Left ventricle myocardium inferior (tissue), 1 donor: ENCODE data around the gene BCAS3. TPM values are rescaled to one million over a fixed set of nuclear protein-coding genes. Genes with fewer than 3 reads are reported as not detected.
A peak's percentile ranks its signal among the peaks of the same experiment; 100 is the strongest.
"Not testable (repeated sequence)": the region's sequence is repeated elsewhere in the genome, so short reads cannot be mapped to it uniquely, and the experiment has no call there.

Experiments
- DNase-seq: peaks from one replicate; pipeline ENCODE4 v3.0.0-alpha.2; 2020
- H3K27ac ChIP-seq: fragments of 200-600 bp; replicated peaks from 2 replicates; pipeline ENCODE4 v1.8.0; 2021
- H3K27me3 ChIP-seq: fragments of 200-600 bp; 2 replicates; pipeline ENCODE4 v1.8.0; 2021; ENCODE audit warnings: low read depth
- H3K36me3 ChIP-seq: fragments of 200-600 bp; 2 replicates; pipeline ENCODE4 v1.8.0; 2021
- H3K4me1 ChIP-seq: fragments of 200-600 bp; 2 replicates; pipeline ENCODE4 v1.8.0; 2021
- H3K4me3 ChIP-seq: fragments of 200-600 bp; 2 replicates; pipeline ENCODE4 v1.8.0; 2021; ENCODE audit warnings: mild to moderate bottlenecking, moderate library complexity
- H3K9me3 ChIP-seq: fragments of 200-600 bp; replicated peaks from 2 replicates; pipeline ENCODE4 v1.8.0; 2021
- intact Hi-C: fragments of 100-400 bp; cut with micrococcal nuclease; formaldehyde crosslinking; loops from one replicate; pipeline ENCODE4 v1.11.0; 2022
- total RNA-seq: library from RNA; stranded (reverse); fragmentation: NEBNext Ultra II Directional; extraction: Animal tissue kit (Norgen Biotek cat#: 25700); gene quantifications from one replicate; pipeline ENCODE4 v1.2.1, GENCODE V29; 2021
- TF ChIP-seq, protein P1 (sequence below): fragments of 200-600 bp; IDR thresholded peaks from 2 replicates; pipeline ENCODE4 v1.8.0; 2021; ENCODE audit warnings: antibody characterized with exemption, mild to moderate bottlenecking, borderline replicate concordance
- donor health status: DM: no; HTN: yes; CAD: no; lungs with severe emphysema.

Gene BCAS3
- total RNA-seq, 1 donor from 2014 or later: 16.5 TPM

DNA sequence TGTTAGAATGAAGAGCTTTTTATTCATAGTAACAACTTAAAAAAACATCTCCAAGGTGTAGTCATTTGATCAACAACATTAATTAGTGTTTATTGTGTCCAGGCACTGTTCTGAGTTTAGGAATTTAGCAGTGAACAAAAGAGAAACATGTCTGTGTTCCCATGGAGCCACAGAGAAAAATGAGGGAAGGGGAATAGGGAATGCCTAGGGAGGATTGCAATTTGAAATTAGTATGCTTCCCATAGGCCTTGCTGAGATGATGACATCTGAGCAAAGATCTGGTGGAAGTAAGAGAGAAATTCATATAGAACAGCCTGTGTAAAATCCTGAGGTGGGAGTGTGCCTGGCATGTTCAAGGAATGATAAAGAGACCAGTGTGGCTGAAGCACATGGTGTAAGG, 318.0 kb downstream of the BCAS3 start:
- Histone ChIP-seq H3K36me3 (peaks cover 1% of the 10 kb centered on the region), H3K9me3 (peaks cover 4% of the 10 kb centered on the region), H3K27me3 (no peaks in the 10 kb centered on the region), H3K4me1 (no peaks in the 10 kb centered on the region), H3K4me3 (no peak overlapping the region), H3K27ac (no peak overlapping the region)
- DNase-seq: no peak
- intact Hi-C loops: no loop called here
- TF ChIP-seq, protein P1, sequence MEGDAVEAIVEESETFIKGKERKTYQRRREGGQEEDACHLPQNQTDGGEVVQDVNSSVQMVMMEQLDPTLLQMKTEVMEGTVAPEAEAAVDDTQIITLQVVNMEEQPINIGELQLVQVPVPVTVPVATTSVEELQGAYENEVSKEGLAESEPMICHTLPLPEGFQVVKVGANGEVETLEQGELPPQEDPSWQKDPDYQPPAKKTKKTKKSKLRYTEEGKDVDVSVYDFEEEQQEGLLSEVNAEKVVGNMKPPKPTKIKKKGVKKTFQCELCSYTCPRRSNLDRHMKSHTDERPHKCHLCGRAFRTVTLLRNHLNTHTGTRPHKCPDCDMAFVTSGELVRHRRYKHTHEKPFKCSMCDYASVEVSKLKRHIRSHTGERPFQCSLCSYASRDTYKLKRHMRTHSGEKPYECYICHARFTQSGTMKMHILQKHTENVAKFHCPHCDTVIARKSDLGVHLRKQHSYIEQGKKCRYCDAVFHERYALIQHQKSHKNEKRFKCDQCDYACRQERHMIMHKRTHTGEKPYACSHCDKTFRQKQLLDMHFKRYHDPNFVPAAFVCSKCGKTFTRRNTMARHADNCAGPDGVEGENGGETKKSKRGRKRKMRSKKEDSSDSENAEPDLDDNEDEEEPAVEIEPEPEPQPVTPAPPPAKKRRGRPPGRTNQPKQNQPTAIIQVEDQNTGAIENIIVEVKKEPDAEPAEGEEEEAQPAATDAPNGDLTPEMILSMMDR: no peak

GRCh38 chr17:61000911-61001310, 323.3 kb downstream of the BCAS3 start:
- peaks cover 8% of the 10 kb centered on the region for H3K4me1 ChIP-seq
- DNase-seq: no peak
- TF ChIP-seq, protein P1: peak; percentile 41
- H3K9me3 ChIP-seq: peaks cover 4% of the 10 kb centered on the region
- H3K27me3 ChIP-seq: no peaks in the 10 kb centered on the region
- no peak overlapping the region for H3K4me3 ChIP-seq
- H3K27ac ChIP-seq: peak overlapping the region; percentile 57
- intact Hi-C loops: loop anchor here (10.0 kb wide), 1 partner anchor 404 kb away; no protein-coding TSS in a partner anchor
- no peaks in the 10 kb centered on the region for H3K36me3 ChIP-seq

DNA sequence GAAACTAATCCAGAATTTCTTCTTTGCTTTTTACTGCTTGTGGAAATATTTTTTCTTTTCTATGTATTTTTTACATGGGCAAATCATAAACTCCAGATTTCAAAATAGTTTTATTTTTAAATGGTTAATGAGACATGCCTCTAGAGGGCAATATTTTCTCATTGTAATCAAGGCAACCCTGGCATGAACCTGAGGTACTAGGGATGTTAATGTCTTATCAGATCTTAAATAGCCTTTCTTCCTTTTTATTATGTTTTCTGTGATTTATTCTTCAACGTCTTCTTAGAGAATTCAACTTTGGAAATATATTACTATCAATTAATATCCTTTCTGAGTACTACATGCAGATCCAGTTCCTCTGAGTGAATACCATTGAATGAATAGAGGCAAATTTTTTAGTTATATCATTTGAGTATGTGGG, 324.7 kb downstream of the BCAS3 start:
- H3K36me3 ChIP-seq: no peaks in the 10 kb centered on the region
- no peak overlapping the region for H3K4me3 ChIP-seq
- H3K9me3 ChIP-seq: peaks cover 4% of the 10 kb centered on the region
- TF ChIP-seq, protein P1: peak; percentile 69
- peaks cover 10% of the 10 kb centered on the region for H3K4me1 ChIP-seq
- no peaks in the 10 kb centered on the region for H3K27me3 ChIP-seq
- peak overlapping the region; percentile 39 for H3K27ac ChIP-seq
- no peak for DNase-seq
- intact Hi-C loops: loop anchor here (10.0 kb wide), 1 partner anchor 402 kb away; no protein-coding TSS in a partner anchor

GRCh38 chr17:61005358-61005757, 327.7 kb downstream of the BCAS3 start:
- H3K4me3 ChIP-seq: no peak overlapping the region
- no peaks in the 10 kb centered on the region for H3K36me3 ChIP-seq
- no peaks in the 10 kb centered on the region for H3K9me3 ChIP-seq
- TF ChIP-seq, protein P1: no peak
- H3K27me3 ChIP-seq: no peaks in the 10 kb centered on the region
- intact Hi-C loops: loop anchor here (10.0 kb wide), 1 partner anchor 399 kb away; no protein-coding TSS in a partner anchor
- peak overlapping the region; percentile 54 for H3K27ac ChIP-seq
- DNase-seq: no peak
- peaks cover 40% of the 10 kb centered on the region for H3K4me1 ChIP-seq

GRCh38 chr17:61005958-61006357, 328.3 kb downstream of the BCAS3 start:
- not testable (repeated sequence) for H3K9me3 ChIP-seq, H3K27me3 ChIP-seq, H3K36me3 ChIP-seq, DNase-seq, H3K4me3 ChIP-seq
- peak overlapping the region; percentile 32 for H3K27ac ChIP-seq
- peaks cover 46% of the 10 kb centered on the region for H3K4me1 ChIP-seq
- intact Hi-C loops: loop anchor here (10.0 kb wide), 1 partner anchor 399 kb away; no protein-coding TSS in a partner anchor

- Histone ChIP-seq H3K4me1 (peaks cover 45% of the 10 kb centered on the region), H3K27me3 (no peaks in the 10 kb centered on the region), H3K9me3 (no peaks in the 10 kb centered on the region), H3K27ac (peak overlapping the region; percentile 66), H3K36me3 (no peaks in the 10 kb centered on the region), H3K4me3 (no peak overlapping the region)
- intact Hi-C loops: loop anchor here (10.0 kb wide), 1 partner anchor 397 kb away; no protein-coding TSS in a partner anchor
- no peak for DNase-seq
- TF ChIP-seq, protein P1: no peak
These were observed 330.3 kb downstream of the BCAS3 start for GRCh38 chr17:61007980-61008379.
